Measurements from ENCODE around the gene SPTBN4.
"Not testable (repeated sequence)": the region's sequence is repeated elsewhere in the genome, so short reads cannot be mapped to it uniquely, and the experiment has no call there.

DNA sequence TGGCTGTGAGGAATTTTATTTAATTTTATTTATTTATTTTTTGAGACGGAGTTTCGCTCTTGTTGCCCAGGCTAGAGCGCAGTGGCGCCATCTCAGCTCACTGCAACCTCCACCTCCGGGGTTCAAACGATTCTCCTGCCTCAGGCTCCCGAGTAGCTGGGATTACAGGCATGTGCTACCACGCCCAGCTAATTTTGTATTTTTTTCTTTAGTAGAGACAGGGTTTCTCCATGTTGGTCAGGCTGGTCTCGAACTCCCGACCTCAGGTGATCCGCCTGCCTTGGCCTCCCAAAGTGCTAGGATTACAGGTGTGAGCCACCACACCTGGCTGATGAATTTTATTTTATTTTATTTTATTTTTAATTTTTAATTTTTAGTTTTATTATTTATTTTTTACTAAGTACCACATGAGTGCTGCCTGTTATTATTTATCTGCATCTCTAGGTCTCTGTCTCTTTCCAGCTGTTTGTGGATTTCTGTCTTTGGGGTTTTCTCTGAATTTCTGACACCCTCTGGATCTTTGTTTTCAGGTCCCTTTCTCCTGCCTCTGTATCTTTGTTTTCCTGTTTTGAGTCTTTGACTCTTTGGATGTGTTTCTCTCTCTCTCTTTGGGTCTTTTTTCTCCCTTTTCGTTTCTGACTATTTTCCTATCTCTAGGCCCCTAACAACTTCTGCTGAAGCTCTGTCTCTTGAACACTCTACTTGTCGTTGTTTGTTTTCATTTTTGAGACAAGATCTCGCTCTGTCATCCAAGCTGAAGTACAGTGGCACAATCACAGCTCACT, 157.8 kb downstream of the SPTBN4 start:
- TF ChIP-seq CTCF (conservative IDR thresholded peaks at IDR 0.05); EZH2 (IDR thresholded peaks at IDR 0.05; ENCODE audit: low read depth): not testable (repeated sequence)

Measured in PC-9 (cell line).